ENCODE measurements around the gene CCDC197.

CCDC197 gene

DNA sequence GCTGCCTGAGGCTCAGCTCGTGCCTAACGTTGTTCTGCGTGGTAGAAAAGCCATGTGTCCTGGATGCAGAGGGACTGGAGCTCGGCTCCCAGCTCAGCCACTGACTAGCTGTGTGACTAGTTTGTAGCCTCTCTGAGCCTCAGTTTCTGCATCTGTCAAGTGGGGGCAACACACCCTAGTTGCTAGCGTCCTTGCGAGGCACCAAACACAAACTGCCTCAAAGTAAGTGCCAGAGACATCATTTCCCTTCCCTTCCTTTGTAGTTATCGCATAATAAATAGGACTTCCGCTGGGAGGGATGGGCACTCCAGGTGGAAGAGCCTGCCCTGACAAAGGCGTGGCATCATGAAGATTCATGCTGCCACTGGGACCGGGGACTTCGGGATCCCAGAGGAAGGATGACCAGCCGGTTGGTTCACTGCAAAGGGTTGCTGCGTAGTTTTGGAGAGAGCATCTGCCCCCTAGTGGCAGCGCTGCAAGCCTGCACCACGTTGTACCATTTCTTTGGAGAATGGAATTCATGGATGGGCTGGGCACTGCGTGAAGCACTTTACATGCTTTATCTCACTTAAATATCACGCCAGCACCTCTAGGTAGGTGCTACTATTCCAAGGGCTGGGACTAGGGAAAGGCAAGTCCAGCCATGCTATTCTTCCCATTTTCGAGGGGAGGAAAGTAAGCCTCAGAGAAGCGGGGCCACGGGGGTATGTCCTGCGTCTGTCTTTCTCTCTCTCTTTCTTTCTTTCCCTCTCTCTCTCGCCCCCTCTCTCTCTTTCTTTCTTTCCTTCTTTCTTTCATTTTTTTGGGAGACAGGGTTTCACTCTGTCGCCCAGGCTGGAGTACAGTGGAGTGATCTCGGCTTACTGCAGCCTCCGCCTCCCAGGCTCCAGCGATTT lies 4.6 kb downstream of the CCDC197 start:
- DNase-seq = peak; percentile 89

DNA sequence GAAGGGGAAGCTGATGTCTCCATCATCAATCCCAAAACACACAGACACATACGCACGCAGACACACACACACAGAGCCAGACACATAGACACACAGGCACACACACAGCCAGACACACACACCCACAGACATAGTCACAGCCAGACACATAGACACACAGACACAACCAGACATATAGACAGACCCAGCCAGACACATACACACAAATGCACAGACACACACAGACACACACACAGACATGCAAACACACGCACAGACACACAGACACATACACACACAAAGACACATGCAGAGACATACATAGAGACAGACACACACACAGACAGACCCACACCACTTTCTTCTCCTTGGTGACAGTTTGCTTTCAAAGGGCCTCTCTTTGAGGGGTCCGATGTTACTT lies 6.3 kb downstream of the CCDC197 start:
- DNase-seq = no peak

DNA sequence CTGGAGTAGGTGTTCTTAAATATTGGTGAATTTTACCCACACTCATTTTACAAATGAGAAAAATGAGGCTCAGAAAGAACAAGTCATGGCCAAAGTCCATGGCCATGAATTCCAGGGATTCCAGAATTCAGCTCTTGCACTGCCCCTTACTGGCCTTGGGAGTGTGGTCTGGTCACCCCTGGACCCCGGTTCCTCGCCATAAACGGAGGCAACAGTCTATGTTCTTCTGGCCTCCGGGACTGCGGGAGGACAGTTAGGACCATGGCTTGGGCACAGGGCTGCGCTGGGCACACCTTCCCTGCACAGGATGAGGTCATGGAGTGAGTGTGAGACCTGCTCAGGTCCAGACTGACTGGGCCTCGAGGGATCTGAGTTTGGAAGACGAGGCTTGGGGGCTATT lies 6.9 kb downstream of the CCDC197 start:
- no peak for DNase-seq

DNA sequence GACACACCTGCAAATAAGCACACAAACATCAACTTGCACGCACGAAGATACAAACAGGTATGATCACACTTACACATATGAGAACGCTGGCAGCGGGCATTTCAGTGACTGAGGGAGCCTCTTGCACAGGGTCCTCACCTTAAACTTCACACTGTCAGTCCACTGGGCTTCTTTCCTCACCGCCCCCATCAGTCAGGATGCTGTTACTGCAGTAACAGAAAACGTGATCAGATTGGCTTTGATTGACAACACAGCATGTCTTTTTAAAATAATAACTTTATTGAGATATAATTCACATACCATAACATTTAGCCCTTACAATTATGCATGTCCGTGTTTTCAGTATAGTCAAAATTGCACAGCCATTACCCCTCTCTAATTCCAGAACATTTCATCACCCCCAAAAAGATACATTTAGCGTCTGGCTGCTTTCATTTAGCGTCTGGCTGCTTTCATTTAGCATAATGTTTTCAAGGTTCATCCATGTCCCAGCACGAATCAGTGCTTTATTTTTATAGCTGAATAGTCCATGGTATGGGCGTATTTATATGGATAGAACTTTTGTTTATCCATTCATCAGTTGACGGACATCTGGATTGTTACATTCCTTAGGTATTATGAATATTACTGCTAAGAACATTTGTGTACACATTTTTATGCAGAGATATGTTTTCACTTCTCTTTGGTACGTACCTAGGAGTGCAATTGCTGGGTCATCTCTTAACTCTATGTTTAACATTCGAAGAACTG lies 8.4 kb downstream of the CCDC197 start:
- peak; percentile 27 for DNase-seq

DNA sequence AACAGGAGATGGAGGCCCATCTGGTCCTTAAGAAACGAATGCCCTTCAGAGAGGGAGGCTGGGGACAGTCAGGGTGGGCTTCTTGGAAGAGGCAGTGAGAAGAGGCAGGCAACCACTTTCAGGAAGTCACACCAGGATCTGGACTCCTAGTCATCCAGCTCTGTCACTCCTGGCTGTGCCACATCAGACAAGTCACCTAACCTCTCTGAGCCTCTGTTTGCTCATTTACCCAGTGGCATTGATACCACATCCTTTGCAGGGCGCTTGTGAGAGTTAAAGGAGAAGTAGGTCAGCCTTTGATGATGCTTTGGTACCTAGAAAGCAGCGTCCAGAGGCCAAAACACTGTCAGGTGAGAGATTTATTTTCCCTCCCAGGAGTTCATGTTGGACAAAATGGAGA lies 11.1 kb downstream of the CCDC197 start:
- DNase-seq = no peak

DNA sequence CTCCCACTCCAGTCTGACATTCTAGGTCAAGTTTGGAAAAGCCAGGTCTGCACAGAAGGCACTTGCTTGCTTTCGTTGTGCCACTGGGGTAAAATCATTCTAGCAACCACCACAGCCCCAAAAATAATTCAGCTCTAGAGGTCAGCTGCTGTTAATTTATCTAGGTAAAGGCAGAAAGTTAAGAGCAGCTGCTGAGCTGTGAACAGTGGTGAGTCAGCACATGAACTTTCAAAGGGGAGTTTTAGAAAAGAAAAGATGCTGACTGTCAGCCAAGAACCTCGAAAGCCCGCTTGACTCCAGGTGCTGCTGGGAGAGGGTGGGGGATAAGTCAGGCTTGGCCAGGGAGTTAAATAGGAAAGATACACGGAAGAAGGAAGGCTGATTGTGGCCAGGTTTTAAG lies 12.7 kb downstream of the CCDC197 start:
- no peak for DNase-seq

DNA sequence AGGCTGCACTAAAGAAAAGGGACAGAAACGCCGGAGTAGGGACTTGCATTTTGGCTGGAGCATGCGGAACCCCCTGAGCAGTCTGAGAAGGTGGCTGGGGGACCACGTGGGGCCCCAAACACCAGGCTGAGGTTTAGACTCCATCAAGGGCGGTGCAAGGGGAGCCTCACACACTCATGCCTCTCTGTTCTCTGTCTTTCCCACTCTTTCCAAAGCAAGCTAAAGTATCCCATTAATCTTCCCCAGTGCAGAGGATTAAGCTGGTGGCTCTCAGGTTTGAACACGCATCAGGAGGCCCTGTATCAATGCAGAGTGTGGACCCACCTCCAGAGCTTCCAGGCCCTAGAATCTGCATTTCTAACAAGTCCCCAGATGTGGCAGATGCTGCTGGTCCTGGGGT lies 13.5 kb downstream of the CCDC197 start:
- DNase-seq = no peak

DNA sequence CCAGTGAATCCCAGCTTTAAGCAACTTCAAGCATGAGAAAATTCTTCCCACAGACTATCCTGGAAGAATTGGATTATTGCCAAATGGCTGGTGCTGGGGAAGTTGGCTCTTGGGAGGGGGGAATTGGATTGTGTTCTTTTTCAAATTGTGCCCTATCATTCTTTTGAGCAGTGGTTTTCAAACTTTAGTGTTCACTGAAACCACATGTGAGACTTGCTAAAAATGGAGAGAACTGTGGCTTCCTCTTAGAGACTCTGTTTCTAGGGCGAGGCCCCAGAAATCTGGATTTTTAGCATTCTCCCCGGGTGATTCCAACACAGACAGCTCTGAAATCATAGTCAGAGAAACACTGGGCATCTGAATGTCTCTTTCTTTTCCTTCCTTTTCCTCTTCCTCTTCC lies 14.7 kb downstream of the CCDC197 start:
- no peak for DNase-seq

DNA sequence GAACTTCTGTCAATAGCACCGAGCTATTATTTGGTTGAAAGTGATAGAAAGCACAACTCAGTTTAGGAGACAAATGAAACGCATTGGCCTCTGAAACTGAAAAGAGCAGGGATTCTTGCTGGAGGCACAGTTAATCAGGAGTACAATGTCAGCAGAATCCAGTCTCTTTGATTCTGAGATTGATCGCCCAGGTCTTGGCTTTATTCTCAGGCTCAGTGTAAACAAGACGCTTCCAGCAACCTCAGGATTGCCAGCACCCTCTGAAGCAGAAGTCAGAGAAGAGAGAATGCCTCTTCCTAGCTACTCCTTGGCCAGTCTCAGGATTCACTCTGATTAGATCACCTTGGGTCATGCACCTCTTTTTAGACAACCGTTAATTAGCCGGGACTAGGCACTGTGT lies 17.3 kb downstream of the CCDC197 start:
- DNase-seq = no peak

DNA sequence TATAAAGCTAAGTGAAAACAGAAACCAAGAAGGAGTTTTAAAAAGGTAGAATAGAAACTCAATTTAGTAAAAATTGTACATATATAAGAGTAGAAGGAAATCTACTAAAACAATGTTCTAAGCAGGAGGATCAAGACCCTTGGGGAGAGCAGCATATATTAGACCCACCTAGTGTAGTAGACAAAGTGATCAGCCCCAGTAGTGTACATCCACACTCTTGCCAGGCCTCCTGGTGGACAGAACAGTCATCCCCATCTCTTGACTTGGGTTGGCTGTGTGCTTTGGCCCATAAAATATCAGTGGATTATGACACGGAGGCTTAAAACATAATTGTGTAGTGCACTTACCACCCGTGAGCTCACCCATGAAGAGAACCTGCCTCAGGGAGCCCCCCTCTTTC lies 18.1 kb downstream of the CCDC197 start:
- DNase-seq = no peak

DNA sequence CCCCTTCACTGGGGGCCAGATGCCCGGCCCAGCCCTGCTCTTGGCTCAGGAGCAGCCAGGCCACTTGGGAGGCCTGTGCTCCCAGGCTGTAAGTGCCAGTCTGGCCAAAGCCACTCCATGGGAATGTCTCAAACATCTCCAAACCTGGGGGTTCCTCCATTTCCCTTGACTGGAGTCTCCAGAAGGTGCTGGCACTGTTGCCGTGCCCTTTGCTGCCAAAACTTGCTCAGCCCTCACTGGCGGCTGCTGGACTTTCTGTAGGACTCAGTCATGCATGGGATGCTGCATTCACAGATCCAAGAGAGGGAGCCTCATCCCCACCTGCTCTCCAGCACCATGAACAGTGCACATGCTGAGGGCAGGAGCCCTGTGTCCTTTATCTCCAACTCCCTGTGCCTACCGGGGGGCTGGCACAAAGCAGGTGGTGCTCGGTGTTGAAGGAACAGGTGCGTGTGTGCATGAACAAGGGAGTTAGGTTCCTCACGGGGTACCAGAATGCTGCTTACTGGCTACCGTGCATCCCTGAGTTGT lies 19.4 kb downstream of the CCDC197 start:
- DNase-seq = no peak

DNA sequence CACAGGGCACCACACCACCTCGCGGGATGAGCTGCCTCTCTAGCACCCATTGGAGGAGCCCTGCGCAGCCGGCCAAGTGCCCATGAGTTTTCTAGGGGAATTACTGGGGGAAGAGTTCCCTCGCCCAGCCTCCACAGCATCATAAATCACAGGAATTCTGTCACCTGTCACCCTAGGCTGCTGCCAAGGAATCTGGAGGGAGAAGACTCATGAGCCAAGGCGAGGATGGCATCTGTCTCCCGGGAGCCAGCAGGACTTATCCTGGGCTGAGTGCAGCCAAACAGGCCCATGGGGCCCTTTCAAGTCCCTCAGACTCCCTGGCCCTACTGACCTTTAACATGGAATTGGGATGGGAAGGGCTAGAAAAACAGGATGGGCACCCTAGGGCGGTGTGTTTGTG lies 21.2 kb downstream of the CCDC197 start:
- DNase-seq = no peak

DNA sequence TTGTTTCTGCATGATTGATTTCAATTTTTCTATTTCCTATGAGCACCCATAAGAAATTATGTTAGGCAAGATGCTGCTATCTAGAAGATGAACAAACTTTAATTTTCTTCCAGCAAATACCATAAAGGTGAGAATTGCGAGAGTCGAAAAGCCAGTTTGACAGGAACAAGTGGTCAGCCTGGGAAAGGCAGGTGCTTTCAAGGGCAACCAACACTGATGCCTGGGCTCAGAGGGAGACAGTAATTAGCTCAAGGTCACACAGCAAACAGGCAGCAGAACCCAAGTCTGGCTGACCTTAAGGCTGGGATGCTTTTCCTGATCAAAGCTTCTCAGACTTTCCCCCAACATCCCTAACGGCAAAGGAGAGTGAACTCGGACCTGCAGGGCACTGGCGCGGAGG lies 22.2 kb downstream of the CCDC197 start:
- DNase-seq = no peak

DNA sequence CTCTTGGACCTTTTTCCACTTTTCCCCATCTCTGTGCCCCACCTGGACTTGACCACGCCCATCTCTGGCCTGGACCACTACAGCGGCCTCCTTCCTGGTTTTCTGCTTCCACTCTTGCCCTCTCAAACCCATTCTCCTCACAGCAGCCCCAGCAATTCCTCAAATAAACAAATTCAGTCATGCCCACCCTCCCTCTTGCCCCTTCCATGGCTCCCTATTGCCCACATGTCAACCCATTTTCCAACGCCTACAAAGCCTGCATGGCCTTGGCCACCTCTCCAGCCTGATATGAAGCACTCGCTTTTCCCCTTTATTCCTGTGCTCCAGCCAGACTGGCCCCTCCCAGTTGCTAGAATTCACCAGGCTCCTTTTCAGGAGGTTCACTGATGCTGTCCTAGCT lies 23.2 kb downstream of the CCDC197 start:
- DNase-seq = no peak

DNA sequence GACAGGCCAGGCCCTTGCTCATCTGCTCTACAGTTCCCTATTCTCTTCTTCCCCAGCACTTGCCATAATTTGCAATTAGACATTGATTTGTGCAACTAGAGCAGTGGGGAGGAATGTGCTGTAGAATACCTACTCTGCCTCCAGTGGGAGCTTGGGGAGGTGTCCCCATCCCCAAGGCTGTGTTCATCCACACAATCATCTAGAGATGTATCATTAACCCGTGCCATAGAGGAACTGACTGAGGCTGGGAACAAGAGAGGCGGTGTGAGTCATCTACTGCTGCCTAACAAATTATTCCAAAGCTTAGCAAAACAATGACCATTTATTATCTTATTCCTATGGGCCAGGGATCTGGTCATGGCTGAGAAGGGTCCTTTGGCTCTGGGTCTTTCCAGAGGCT lies 23.9 kb downstream of the CCDC197 start:
- no peak for DNase-seq

DNA sequence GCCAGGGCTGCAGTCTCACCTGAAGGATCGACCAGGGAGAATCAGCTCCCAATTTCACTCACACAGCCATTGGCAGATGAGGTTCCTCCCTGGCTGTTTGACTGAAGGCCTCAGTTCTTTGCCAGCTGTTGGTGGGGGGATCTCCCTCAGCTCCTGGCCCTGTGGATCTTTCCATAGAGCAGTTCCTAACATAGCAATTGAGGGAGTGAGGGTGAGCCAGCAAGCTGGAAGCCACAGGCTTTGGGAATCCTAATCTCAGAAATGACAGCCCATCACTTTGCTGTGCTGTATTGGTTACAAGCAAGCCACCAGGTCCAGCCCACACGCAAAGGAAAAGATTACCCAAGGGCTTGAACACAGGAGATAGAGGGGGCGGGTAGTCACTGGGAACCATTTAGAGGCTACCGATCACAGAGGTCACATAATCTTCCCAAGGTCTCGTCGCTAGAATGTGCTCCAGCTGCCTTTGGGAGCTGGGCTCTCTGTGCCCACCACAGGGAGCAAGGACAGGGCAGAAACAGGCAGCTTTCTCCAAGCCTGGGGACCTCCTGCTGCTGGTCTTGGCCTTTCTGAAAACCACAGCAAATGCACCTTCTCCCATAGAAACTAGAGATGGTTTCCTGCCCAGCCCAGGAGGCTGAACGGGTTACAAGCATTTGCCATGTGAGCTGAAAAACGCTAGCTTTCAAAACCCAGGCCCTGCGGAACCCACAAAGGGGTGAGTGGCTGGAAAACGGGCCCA lies 24.5 kb downstream of the CCDC197 start:
- no peak for DNase-seq

DNA sequence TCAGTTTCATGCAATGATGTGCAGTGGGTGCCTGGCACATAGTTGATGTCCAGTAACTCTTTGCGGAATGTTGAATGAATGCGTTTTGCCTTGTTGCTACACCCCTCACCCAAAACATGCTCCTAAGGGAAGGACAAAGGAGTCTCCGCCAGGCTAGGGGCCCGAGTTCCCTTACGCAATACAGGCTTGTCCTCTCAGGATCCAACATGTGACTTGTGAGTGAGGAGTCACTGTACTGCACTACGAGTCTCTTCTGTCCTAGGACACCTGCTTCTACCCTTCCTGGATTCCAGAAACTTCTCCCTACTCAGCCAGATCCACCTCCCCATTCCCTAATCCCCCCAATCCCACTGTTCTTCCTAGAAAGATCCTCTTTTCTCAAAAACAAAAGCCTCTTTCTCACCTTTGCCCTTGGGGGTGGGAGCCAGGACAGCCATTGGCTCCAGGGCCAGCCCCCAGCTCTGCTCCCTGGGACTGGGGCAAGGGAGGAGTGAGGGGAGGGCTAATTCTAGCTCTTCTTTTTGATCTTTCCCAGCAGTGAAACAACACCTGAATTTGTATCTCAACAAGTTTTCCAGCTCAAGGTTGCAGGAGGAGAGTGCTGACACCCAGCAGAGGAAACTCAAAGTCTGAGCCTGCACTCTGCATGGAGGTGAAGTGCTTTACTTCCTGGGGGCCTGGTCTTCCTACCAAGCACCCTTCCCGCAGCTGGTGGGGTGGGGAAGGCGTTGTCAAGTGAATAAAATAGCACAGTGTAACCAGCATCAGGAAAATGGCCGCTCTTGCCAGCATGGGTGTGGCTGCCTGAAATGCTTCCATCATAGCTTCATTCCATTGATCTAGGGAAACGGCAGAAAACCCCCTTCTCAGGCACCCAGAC lies 25.7 kb downstream of the CCDC197 start:
- no peak for DNase-seq

DNA sequence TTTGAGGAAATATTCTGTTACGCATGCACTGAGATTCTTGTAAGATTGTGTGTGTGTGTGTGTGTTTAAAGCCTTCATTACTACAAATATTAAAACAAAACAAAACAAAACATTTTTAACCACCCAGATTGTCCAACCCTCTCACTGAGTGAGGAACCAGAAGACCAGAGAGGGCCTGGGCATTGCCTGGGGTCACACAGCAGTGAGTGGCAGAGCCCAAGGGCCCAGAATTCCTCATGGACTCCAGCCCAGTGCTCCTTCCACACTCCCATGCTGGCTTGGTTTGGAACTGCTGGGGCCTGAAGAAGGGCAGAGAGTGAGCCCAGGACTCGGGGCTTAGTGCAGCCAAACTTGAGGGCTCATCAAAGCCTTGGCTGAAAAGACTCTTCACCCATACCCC lies 27.4 kb downstream of the CCDC197 start:
- DNase-seq = no peak

DNA sequence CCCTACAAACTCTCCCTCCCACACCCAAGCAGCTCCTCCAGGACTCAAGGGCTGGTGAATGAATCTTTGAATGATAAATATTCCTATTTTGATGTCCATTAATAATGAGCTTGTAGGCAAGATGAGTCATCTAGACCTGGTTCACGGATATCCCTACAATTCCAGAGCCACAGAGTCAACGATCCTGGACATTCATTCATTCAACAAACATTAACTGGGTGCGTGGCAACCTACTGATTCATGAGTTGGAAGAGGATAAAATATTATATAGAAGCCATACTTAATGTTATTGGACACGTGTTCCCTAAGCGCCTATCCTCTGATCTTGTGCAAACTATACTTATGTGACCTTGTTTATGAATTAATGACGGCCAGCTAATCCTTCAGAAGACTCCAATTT lies 28.6 kb downstream of the CCDC197 start:
- no peak for DNase-seq

DNA sequence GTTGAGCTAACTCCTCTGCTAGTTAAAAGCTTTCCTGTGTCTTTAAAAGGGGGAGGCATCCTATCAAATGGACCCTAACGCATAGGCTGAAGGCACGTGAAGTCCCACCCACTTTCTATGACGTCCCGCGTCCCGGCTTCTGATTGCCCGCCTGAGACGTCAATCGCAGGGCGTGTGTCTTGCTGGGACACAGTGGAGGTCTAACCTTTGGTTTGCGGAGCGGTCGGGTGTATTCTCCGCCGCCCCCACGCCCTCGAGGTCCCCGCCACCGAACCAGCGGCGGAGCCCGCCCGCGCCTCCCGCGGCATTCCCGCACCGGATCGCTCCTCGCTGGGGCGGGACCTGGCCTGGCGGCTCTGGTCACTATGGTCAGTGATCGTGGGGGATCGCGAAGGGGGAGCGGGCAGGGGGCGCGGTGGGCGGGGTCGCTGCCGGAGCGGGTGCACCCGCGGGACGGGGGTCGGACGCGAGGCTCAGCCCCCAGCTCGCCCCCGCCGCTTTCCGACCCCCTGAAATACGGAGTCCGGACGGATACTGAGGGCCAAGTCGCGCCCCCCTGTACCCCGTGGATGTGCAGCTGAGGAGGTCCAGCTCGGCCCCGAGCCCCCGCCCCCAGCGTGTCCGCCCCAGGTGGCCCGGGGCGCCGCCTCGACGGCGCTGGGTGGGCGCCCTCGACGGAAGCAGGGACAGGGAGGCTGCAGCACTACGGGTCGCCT lies 29.2 kb downstream of the CCDC197 start, which contains the start of gene OTUB2:
Gene OTUB2, plus strand, starts transcription at position 168 of the 716 bp plus-strand sequence. Its CDS starts 198 bp downstream, at position 366.
- DNase-seq = peak; percentile 99

DNA sequence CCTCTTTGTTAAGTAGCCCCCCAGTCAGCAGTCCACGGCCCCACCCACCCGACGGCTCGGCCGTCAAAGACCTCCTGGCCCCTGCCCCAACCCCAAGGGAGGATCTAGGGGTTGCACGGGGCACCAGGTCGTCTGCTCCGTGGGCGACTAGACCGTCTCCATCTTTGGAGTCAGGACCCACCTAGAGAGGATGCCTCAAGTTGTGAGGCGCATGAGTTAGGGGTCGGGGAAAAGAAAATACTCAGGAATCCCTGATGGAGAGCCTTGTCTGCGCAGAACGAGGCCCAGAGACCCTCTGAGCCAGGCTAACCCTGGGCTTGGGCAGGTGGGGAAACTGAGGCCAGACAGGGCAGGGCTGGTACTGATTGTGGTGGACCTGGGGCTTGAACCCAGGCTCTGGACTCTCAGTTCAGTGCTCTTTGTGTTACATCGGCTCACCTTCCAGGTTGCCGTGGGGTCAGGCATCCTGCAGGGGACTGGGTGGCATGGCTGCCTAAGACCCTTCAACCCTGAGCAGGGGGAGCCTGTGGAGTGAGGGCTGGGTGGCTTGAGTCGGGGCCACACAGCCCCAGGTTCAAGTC lies 29.9 kb downstream of the CCDC197 start:
- DNase-seq = no peak
